Measurements from ENCODE around the gene ITGAV.

Gene ITGAV

DNA sequence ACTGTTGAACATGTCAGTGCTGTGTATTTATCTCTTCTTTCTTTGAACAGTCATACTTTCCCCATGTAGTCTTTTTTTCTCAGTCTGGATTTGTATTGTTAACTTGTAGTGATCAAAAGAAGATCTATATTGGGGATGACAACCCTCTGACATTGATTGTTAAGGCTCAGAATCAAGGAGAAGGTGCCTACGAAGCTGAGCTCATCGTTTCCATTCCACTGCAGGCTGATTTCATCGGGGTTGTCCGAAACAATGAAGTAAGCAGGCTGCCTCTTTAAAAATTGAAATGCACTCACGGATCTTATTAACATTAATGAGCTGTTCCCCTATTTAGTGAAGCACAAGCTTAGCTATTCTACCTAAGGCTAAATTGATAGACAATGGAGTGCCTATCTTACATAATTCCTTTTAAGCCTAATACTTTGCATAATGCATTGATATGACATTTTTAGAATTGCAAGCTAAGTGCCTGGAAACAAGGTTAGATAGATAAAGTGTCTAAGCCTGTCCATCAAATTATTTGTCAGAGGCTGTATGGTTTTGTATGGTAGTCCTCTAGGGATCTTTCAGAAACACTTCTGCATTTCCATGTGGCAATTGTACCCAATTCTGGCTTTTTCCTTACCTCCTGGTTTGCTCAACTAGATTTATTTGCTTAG is 74.7 kb downstream of the ITGAV start:
- DNase-seq (ENCODE audit: low spot score), result no peak
- TF ChIP-seq, protein P1, sequence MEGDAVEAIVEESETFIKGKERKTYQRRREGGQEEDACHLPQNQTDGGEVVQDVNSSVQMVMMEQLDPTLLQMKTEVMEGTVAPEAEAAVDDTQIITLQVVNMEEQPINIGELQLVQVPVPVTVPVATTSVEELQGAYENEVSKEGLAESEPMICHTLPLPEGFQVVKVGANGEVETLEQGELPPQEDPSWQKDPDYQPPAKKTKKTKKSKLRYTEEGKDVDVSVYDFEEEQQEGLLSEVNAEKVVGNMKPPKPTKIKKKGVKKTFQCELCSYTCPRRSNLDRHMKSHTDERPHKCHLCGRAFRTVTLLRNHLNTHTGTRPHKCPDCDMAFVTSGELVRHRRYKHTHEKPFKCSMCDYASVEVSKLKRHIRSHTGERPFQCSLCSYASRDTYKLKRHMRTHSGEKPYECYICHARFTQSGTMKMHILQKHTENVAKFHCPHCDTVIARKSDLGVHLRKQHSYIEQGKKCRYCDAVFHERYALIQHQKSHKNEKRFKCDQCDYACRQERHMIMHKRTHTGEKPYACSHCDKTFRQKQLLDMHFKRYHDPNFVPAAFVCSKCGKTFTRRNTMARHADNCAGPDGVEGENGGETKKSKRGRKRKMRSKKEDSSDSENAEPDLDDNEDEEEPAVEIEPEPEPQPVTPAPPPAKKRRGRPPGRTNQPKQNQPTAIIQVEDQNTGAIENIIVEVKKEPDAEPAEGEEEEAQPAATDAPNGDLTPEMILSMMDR (conservative IDR thresholded peaks at IDR 0.05; ENCODE audit: low read depth), result no peak
- CTCF ChIA-PET, result no interaction called here
- no peak overlapping the region for H3K27ac ChIP-seq
- POLR2A ChIA-PET (ENCODE audit: low non-redundant PET), result no interaction called here

DNA sequence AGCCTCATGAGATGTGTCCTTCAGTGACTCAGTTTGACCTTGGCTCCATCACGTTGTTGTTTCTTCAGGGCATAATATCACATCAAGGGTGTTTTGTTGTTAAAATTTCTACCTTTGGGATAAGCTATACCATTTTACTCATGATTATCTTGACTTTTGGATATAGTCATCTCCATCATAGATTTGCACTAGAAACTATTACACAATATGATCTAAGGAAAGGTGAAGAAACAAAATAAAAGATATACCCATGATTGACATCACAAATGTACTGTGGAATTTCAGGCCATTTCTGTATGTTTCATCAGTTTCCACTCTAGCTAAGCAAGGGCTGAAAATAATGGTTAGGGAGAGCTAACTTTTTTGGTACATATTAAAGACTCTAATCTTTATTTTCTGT is 79.3 kb downstream of the ITGAV start:
- ChIA-PET CTCF (interaction anchor here (0.6 kb wide), 1 partner anchor 215 kb away, joined by 3 read pairs; no protein-coding TSS in a partner anchor), POLR2A (ENCODE audit: low non-redundant PET) (no interaction called here)
- H3K27ac ChIP-seq, result no peak overlapping the region
- TF ChIP-seq, protein P1 (conservative IDR thresholded peaks at IDR 0.05; ENCODE audit: low read depth), result no peak
- DNase-seq (ENCODE audit: low spot score), result no peak

DNA sequence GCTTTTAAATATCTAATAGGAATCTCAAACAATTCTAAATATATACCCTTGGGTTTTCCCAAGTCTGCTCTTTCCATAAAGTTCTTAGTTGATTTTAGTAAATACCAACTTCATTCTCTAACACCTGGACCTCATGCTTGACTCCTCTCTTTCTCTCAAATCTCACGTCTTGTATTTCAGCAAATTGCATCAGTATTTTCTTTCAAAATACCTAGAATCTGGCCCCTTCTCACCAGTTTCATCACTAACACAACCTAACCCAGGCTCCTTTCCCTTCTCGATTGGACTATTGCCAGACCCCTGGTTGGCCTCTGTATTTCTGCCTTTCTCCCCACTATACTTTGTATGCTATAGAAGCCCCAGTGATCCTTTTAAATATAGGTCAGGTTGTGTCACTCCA is 81.0 kb downstream of the ITGAV start:
- POLR2A ChIA-PET (ENCODE audit: low non-redundant PET), result no interaction called here
- TF ChIP-seq, protein P1 (conservative IDR thresholded peaks at IDR 0.05; ENCODE audit: low read depth), result no peak
- no peak overlapping the region for H3K27ac ChIP-seq
- DNase-seq (ENCODE audit: low spot score), result no peak
- CTCF ChIA-PET, result no interaction called here

DNA sequence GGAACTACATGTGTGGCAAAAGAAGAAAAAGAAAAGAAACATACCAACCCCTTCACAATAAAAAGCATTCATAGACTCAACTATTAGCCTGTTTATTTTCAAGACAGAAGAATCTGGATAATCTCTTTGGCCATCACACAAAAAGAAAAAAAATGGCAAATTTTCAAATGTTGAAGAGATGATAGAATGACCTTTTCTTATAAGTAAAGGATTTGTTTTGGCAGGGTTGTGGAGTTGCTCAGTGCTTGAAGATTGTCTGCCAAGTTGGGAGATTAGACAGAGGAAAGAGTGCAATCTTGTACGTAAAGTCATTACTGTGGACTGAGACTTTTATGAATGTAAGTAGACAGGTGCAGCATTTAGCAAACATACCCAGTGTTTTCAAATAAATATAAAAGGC is 85.5 kb downstream of the ITGAV start:
- ChIA-PET POLR2A (ENCODE audit: low non-redundant PET) (no interaction called here), CTCF (no interaction called here)
- TF ChIP-seq, protein P1 (conservative IDR thresholded peaks at IDR 0.05; ENCODE audit: low read depth), result no peak
- DNase-seq (ENCODE audit: low spot score), result no peak
- H3K27ac ChIP-seq, result no peak overlapping the region

DNA sequence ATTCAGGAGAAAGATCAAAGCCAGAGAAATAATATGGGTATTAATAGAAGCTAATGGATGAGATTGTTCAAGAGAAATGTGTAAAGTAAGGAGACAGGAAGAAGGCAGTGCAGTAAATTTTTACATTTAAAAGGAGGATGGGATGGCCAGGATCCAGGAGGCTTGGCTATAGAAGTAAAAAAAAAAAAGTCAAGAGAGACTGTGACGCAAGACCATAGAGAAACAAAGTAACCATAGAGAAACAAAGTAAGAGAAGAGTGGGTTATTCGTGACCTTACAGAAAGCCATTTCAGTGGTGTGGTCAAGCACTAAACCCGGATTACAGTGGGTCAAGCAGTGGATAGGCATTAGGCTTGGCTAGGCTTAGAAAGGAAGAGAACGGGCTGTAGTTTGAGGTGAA is 93.5 kb downstream of the ITGAV start:
- POLR2A ChIA-PET (ENCODE audit: low non-redundant PET), result no interaction called here
- TF ChIP-seq, protein P1 (conservative IDR thresholded peaks at IDR 0.05; ENCODE audit: low read depth), result no peak

DNA sequence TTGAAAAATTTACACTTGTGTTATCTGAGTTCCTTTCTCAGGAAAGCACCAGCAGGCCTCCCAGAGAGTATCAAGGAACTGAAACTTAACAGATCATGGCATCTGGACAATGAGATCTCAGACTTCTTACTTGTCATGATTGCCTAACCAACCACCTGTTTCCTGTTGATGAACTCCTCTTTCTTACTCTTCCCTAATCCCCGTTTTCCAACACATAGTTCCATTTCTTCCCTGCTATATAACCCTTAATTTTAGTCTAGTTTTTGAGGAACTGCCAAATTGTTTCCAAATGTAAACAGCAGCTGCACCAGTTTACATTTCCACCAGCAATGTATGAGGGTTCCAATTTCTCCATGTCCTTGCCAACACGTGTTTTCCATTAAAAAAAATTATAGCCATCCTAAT is 98.0 kb downstream of the ITGAV start:
- ChIA-PET POLR2A (ENCODE audit: low non-redundant PET) (no interaction called here), CTCF (interaction anchor here (0.8 kb wide), 1 partner anchor 36 kb away, joined by 4 read pairs; no protein-coding TSS in a partner anchor)
- no peak for DNase-seq (ENCODE audit: low spot score)
- no peak overlapping the region for H3K27ac ChIP-seq
- TF ChIP-seq, protein P1 (conservative IDR thresholded peaks at IDR 0.05; ENCODE audit: low read depth), result no peak

More for the DNA sequence above, 93.5 kb downstream of the ITGAV start:
- no peak overlapping the region for H3K27ac ChIP-seq
- CTCF ChIA-PET, result interaction anchor here (0.5 kb wide), 1 partner anchor 16 kb away, joined by 3 read pairs; no protein-coding TSS in a partner anchor
- no peak for DNase-seq (ENCODE audit: low spot score)

Data from RWPE1 (cell line).